GM12891 (cell line): ENCODE data around the gene C19orf81.

Experiments
- POLR2A ChIP-seq: IDR thresholded peaks from 2 replicates; pipeline ENCODE4 v1.6.1; 2011; ENCODE audit warnings: low read depth, low read length, control low read depth
- POLR2AphosphoS5 ChIP-seq: IDR thresholded peaks from 2 replicates; pipeline ENCODE4 v1.6.1; 2011; ENCODE audit warnings: low read depth, low read length, control low read depth

GRCh38 chr19:50644315-50644915 lies 4.8 kb upstream of the C19orf81 start:
- TF ChIP-seq POLR2AphosphoS5 = no peak
- no peak for TF ChIP-seq POLR2A
